B cell (primary cell): ENCODE measurements around the gene P4HA1. TPM values are rescaled to one million over a fixed set of nuclear protein-coding genes. Genes with fewer than 3 reads are reported as not detected.

Source experiments
- ATAC-seq: fragments of 200-7000 bp; cut with Tn5 transposase; one replicate; pipeline ENCODE4 v1.10.0; 2021; ENCODE audit warnings: low read depth, mild to moderate bottlenecking, moderate number of reproducible peaks, moderate library complexity
- CTCF ChIA-PET: fragments of 350-600 bp; sonication (Branson Sonifier 250); formaldehyde crosslinking; loops from one replicate; lab custom pipeline; 2021; ENCODE audit warnings: antibody characterized with exemption, inconsistent platforms; lab: Charles Lee
- POLR2A ChIA-PET: fragments of 350-600 bp; sonication (Branson Sonifier 250); formaldehyde crosslinking; loops from one replicate; lab custom pipeline; 2021; ENCODE audit warnings: antibody characterized with exemption; lab: Charles Lee
- DNase-seq: peaks from one replicate; pipeline ENCODE4 v3.0.0; 2013
- H2AFZ ChIP-seq: 2 replicates; pipeline ENCODE4 v1.6.1; 2012; ENCODE audit warnings: mild to moderate bottlenecking, low read depth, low read length; ENCODE audit not compliant: insufficient read depth, poor library complexity, severe bottlenecking
- H3K27ac ChIP-seq, 2 donors: 1 replicate in 1 of 2; 2 replicates in 1 of 2; pipeline ENCODE4 v1.5.1; 2012 to 2013; ENCODE audit warnings: low read length in 2 of 2, mild to moderate bottlenecking in 2 of 2, moderate library complexity in 1 of 2
- H3K27me3 ChIP-seq, 4 experiments: fragments of 200-600 bp in 1 of 4; sonication (generic) in 1 of 4; replicated peaks in 1 of 4; 1 replicate in 2 of 4; 2 replicates in 2 of 4; pipeline versions ENCODE4 v1.6.1 to v1.7.0; 2013 to 2016; ENCODE audit warnings: low read length in 3 of 4, mild to moderate bottlenecking in 2 of 4, mixed read lengths in 1 of 4, moderate library complexity in 1 of 4; ENCODE audit not compliant: insufficient read depth in 4 of 4, control insufficient read depth in 3 of 4; ENCODE audit errors: control extremely low read depth in 1 of 4
- H3K36me3 ChIP-seq, 2 experiments: replicated peaks in 1 of 2; 1 replicate in 1 of 2; 2 replicates in 1 of 2; pipeline versions ENCODE4 v1.6.1 to v1.7.1; 2013; ENCODE audit warnings: low read length in 1 of 2; ENCODE audit not compliant: insufficient read depth in 2 of 2, control insufficient read depth in 1 of 2; ENCODE audit errors: control extremely low read depth in 1 of 2, extremely low read depth in 1 of 2
- H3K4me1 ChIP-seq, 2 donors: fragments of 200-600 bp in 1 of 2; sonication (generic) in 1 of 2; 1 replicate in 1 of 2; 2 replicates in 1 of 2; pipeline versions ENCODE4 v1.5.1 to v1.6.1; 2013 to 2017; ENCODE audit warnings: low read length in 2 of 2; ENCODE audit not compliant: control insufficient read depth in 2 of 2, insufficient read depth in 2 of 2
- H3K4me2 ChIP-seq: replicated peaks from 2 replicates; pipeline ENCODE3; 2012; ENCODE audit warnings: mild to moderate bottlenecking, low read depth, low read length; ENCODE audit not compliant: poor library complexity, severe bottlenecking
- H3K4me3 ChIP-seq, 5 experiments: fragments of 200-600 bp in 1 of 5; sonication (generic) in 1 of 5; 1 replicate in 3 of 5; 2 replicates in 2 of 5; pipeline versions ENCODE4 v1.5.1 to v1.7.0; 2011 to 2016; ENCODE audit warnings: low read length in 4 of 5, mild to moderate bottlenecking in 4 of 5, low read depth in 2 of 5, control low read depth in 1 of 5, moderate library complexity in 1 of 5; ENCODE audit not compliant: insufficient read depth in 1 of 5; ENCODE audit errors: control extremely low read depth in 1 of 5, extremely low read depth in 1 of 5
- H3K79me2 ChIP-seq: fragments of 200-600 bp; sonication (generic); one replicate; pipeline ENCODE4 v1.6.0; 2016; ENCODE audit warnings: low read length; ENCODE audit not compliant: control insufficient read depth, insufficient read depth
- H3K9ac ChIP-seq: fragments of 200-600 bp; sonication (generic); 2 replicates; pipeline ENCODE4 v1.6.1; 2017; ENCODE audit warnings: mild to moderate bottlenecking, low read length, moderate library complexity
- H3K9me3 ChIP-seq, 3 donors: one replicate each; pipeline versions ENCODE4 v1.6.1 to v1.7.1; 2013; ENCODE audit warnings: low read length in 2 of 3; ENCODE audit not compliant: control insufficient read depth in 2 of 3, insufficient read depth in 1 of 3; ENCODE audit errors: control extremely low read depth in 1 of 3
- H4K20me1 ChIP-seq: 2 replicates; pipeline ENCODE4 v1.6.0; 2012; ENCODE audit warnings: mild to moderate bottlenecking, low read length; ENCODE audit not compliant: insufficient read depth, control insufficient read depth, poor library complexity, severe bottlenecking
- H3K27ac Mint-ChIP-seq: one replicate; pipeline ENCODE4 v1.8.0; 2021; ENCODE audit warnings: mixed read lengths
- H3K27me3 Mint-ChIP-seq: one replicate; pipeline ENCODE4 v1.8.0; 2021; ENCODE audit warnings: mixed read lengths
- H3K4me1 Mint-ChIP-seq: one replicate; pipeline ENCODE4 v1.8.0; 2021; ENCODE audit warnings: mixed read lengths
- H3K4me3 Mint-ChIP-seq: one replicate; pipeline ENCODE4 v1.8.0; 2021; ENCODE audit warnings: mixed read lengths
- H3K9me3 Mint-ChIP-seq: one replicate; pipeline ENCODE4 v1.8.0; 2022; ENCODE audit warnings: mixed read lengths; ENCODE audit not compliant: insufficient read depth
- CTCF ChIP-seq: fragments of 200-600 bp; IDR thresholded peaks from one replicate; pipeline ENCODE4 v1.8.0; 2022; ENCODE audit warnings: antibody characterized with exemption, mild to moderate bottlenecking
- EZH2 ChIP-seq: IDR thresholded peaks from 2 replicates; pipeline ENCODE4 v1.6.1; 2012; ENCODE audit warnings: borderline replicate concordance, low read depth, mild to moderate bottlenecking, moderate library complexity, low read length; ENCODE audit not compliant: insufficient read depth, poor library complexity, severe bottlenecking
- WGBS: methylation state at CpG from one replicate; pipeline ENCODE4 v1.1.5; 2013; ENCODE audit warnings: missing lambda C conversion rate; ENCODE audit not compliant: insufficient coverage; 5-methylcytosine and 5-hydroxymethylcytosine counted together
- intact Hi-C: fragments of 100-400 bp; cut with micrococcal nuclease; formaldehyde crosslinking; loops from one replicate; pipeline ENCODE4 v1.10.0; 2022
- polyA plus RNA-seq: library from polyadenylated mRNA; depleted of rRNA; stranded (reverse); fragments of >200 nt; gene quantifications from 2 replicates; pipeline ENCODE4 v1.2.3, GENCODE V29; 2012
- total RNA-seq, 2 donors: library from RNA; stranded (reverse); fragments of 120-200 nt in 1 of 2; gene quantifications; 1 replicate in 1 of 2; 2 replicates in 1 of 2; pipeline versions ENCODE4 v1.2.3 to v1.2.4, GENCODE V29; 2013 to 2022

Gene P4HA1
- total and polyA plus RNA-seq, 2 donors (not counting 1 experiment from before 2014, with no cell fraction given), result 12.8 to 19.0 TPM

GRCh38 chr10:73015779-73016178 lies 80.9 kb downstream of the P4HA1 start:
- no peak overlapping the region for H3K4me3 ChIP-seq
- H2AFZ ChIP-seq, result no peak overlapping the region
- no peak overlapping the region for H3K9ac ChIP-seq
- peaks cover 14 to 45% of the 10 kb centered on the region in 2 experiments for H3K36me3 ChIP-seq
- ATAC-seq, result no peak
- peaks cover 11% of the 10 kb centered on the region for H4K20me1 ChIP-seq
- TF ChIP-seq EZH2 (no peak), CTCF (no peak)
- ChIA-PET POLR2A (no interaction called here), CTCF (no interaction called here)
- no peak for DNase-seq
- Mint-ChIP-seq H3K27me3 (no peaks in the 10 kb centered on the region), H3K4me1 (no peaks in the 10 kb centered on the region), H3K9me3 (no peaks in the 10 kb centered on the region), H3K4me3 (no peak overlapping the region), H3K27ac (no peak overlapping the region)
- H3K9me3 ChIP-seq, result no peaks in the 10 kb centered on the region
- intact Hi-C loops, result no loop called here
- H3K4me1 ChIP-seq, result no peaks in the 10 kb centered on the region
- H3K27ac ChIP-seq, result no peak overlapping the region
- no peaks in the 10 kb centered on the region for H3K79me2 ChIP-seq
- no peaks in the 10 kb centered on the region for H3K27me3 ChIP-seq
- no peak overlapping the region for H3K4me2 ChIP-seq
- WGBS, result 100% methylated on average over 1 of the region's 2 CpGs

- Histone ChIP-seq H4K20me1 (no peaks in the 10 kb centered on the region), H3K4me1 (no peaks in the 10 kb centered on the region), H3K4me2 (no peak overlapping the region), H3K27ac (no peak overlapping the region), H3K36me3 (peaks cover 6 to 20% of the 10 kb centered on the region in 2 experiments), H3K79me2 (no peaks in the 10 kb centered on the region), H2AFZ (no peak overlapping the region), H3K9ac (no peak overlapping the region), H3K27me3 (no peaks in the 10 kb centered on the region), H3K4me3 (no peak overlapping the region), H3K9me3 (no peaks in the 10 kb centered on the region)
- Mint-ChIP-seq H3K4me1 (no peaks in the 10 kb centered on the region), H3K27ac (no peak overlapping the region), H3K27me3 (no peaks in the 10 kb centered on the region), H3K9me3 (no peaks in the 10 kb centered on the region), H3K4me3 (no peak overlapping the region)
- ChIA-PET CTCF (no interaction called here), POLR2A (no interaction called here)
- intact Hi-C loops, result no loop called here
- no peak for ATAC-seq
- DNase-seq, result no peak
- TF ChIP-seq EZH2, result no peak
These were observed 92.8 kb downstream of the P4HA1 start for GRCh38 chr10:73003822-73004221.
